ENCODE results near the gene MRPS6.

Gene MRPS6

GRCh38 chr21:34073032-34073748 lies at the start of gene MRPS6, which contains the start of gene SLC5A3:
Gene MRPS6, plus strand, starts transcription at chr21:34073578. Its CDS starts 123 bp downstream, at chr21:34073701.
Gene SLC5A3, plus strand, starts transcription at chr21:34073578. Its CDS starts 21,621 bp downstream, at chr21:34095199.
- Histone ChIP-seq H2AFZ (ENCODE audit: low read depth, low read length) (peak within 1 kb of the TSS; percentile 61), H3K36me3 (replicated peaks; ENCODE audit: low read depth, low read length) (peaks cover 22% of the 10 kb centered on the region), H3K4me2 (ENCODE audit: low read length) (peak within 1 kb of the TSS; percentile 87), H3K4me1 (ENCODE audit: low read length) (peaks cover 30% of the 10 kb centered on the region), H3K9me3 (ENCODE audit: insufficient read depth, low read length) (no peaks in the 10 kb centered on the region), H4K20me1 (ENCODE audit: insufficient read depth, low read length) (peaks cover 13% of the 10 kb centered on the region), H3K9ac (ENCODE audit: low read length) (peak within 1 kb of the TSS; percentile 89), H3K4me3 (ENCODE audit: low read length) (peak within 1 kb of the TSS; percentile 92), H3K27ac (ENCODE audit: low read length) (peak within 1 kb of the TSS; percentile 62), H3K79me2 (ENCODE audit: low read length) (peaks cover 40% of the 10 kb centered on the region), H3K27me3 (ENCODE audit: low read depth, low read length) (no peaks in the 10 kb centered on the region)
- TF ChIP-seq CTCF (IDR thresholded peaks at IDR 0.05; ENCODE audit: low read depth, low read length) (no peak), EZH2phosphoT487 (IDR thresholded peaks at IDR 0.05; ENCODE audit: low read depth) (no peak)

GRCh38 chr21:34023691-34024373 lies 49.5 kb upstream of the MRPS6 start:
- H3K9ac ChIP-seq (ENCODE audit: low read length), result no peak overlapping the region
- H2AFZ ChIP-seq (ENCODE audit: low read depth, low read length), result no peak overlapping the region
- peaks cover 11% of the 10 kb centered on the region for H3K9me3 ChIP-seq (ENCODE audit: insufficient read depth, low read length)
- no peaks in the 10 kb centered on the region for H3K27me3 ChIP-seq (ENCODE audit: low read depth, low read length)
- H3K4me2 ChIP-seq (ENCODE audit: low read length), result no peak overlapping the region
- no peaks in the 10 kb centered on the region for H4K20me1 ChIP-seq (ENCODE audit: insufficient read depth, low read length)
- H3K27ac ChIP-seq (ENCODE audit: low read length), result no peak overlapping the region
- no peaks in the 10 kb centered on the region for H3K79me2 ChIP-seq (ENCODE audit: low read length)
- no peak for TF ChIP-seq CTCF (IDR thresholded peaks at IDR 0.05; ENCODE audit: low read depth, low read length)
- TF ChIP-seq EZH2phosphoT487 (IDR thresholded peaks at IDR 0.05; ENCODE audit: low read depth), result no peak
- H3K4me3 ChIP-seq (ENCODE audit: low read length), result no peak overlapping the region
- peaks cover 50% of the 10 kb centered on the region for H3K4me1 ChIP-seq (ENCODE audit: low read length)
- H3K36me3 ChIP-seq (replicated peaks; ENCODE audit: low read depth, low read length), result peaks cover 8% of the 10 kb centered on the region

GRCh38 chr21:34024374-34024693 lies 49.0 kb upstream of the MRPS6 start:
- Histone ChIP-seq H3K4me3 (ENCODE audit: low read length) (no peak overlapping the region), H2AFZ (ENCODE audit: low read depth, low read length) (no peak overlapping the region), H3K9ac (ENCODE audit: low read length) (no peak overlapping the region), H3K79me2 (ENCODE audit: low read length) (no peaks in the 10 kb centered on the region), H4K20me1 (ENCODE audit: insufficient read depth, low read length) (no peaks in the 10 kb centered on the region), H3K36me3 (replicated peaks; ENCODE audit: low read depth, low read length) (peaks cover 8% of the 10 kb centered on the region), H3K4me2 (ENCODE audit: low read length) (no peak overlapping the region), H3K9me3 (ENCODE audit: insufficient read depth, low read length) (peaks cover 11% of the 10 kb centered on the region), H3K27me3 (ENCODE audit: low read depth, low read length) (no peaks in the 10 kb centered on the region), H3K27ac (ENCODE audit: low read length) (no peak overlapping the region), H3K4me1 (ENCODE audit: low read length) (peaks cover 45% of the 10 kb centered on the region)
- TF ChIP-seq CTCF (IDR thresholded peaks at IDR 0.05; ENCODE audit: low read depth, low read length), result no peak
- no peak for TF ChIP-seq EZH2phosphoT487 (IDR thresholded peaks at IDR 0.05; ENCODE audit: low read depth)

DNA sequence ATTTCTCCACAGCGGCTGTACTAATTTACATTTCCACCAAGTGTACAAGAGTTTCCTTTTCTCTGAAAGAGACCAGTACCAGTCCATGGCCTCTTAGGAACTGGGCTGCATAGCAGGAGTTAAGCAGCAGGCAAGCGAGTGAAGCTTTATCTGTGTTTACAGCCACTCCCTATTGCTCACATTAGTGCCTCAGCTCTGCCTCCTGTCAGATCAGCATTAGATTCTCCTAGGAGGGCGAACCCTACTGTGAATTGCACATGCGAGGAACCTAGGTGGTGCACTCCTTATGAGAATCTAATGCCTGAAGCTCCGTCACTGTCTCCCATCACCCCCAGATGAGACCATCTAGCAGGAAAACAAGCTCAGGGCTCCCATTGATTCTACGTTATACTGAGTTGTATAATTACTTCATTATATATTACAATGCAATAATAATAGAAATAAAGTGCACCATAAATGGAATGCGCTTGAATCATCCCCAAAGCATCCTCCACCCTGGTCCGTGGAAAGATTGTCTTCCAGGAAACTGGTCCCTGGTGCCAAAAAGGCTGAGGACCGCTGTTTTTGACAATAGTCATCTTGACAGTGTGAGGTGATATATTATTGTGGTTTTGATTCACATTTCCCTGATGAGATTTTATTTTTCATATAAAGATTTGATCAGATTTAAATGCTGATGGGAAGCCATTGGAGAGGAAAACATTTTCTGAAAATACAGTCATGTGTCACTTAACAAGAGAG lies 45.5 kb upstream of the MRPS6 start:
- TF ChIP-seq EZH2phosphoT487 (IDR thresholded peaks at IDR 0.05; ENCODE audit: low read depth) (no peak), CTCF (IDR thresholded peaks at IDR 0.05; ENCODE audit: low read depth, low read length) (no peak)

More for the DNA sequence above, 45.5 kb upstream of the MRPS6 start:
- Histone ChIP-seq H4K20me1 (ENCODE audit: insufficient read depth, low read length) (no peaks in the 10 kb centered on the region), H3K9ac (ENCODE audit: low read length) (no peak overlapping the region), H2AFZ (ENCODE audit: low read depth, low read length) (no peak overlapping the region), H3K27me3 (ENCODE audit: low read depth, low read length) (no peaks in the 10 kb centered on the region), H3K9me3 (ENCODE audit: insufficient read depth, low read length) (no peaks in the 10 kb centered on the region), H3K36me3 (replicated peaks; ENCODE audit: low read depth, low read length) (no peaks in the 10 kb centered on the region), H3K4me1 (ENCODE audit: low read length) (peaks cover 35% of the 10 kb centered on the region), H3K79me2 (ENCODE audit: low read length) (no peaks in the 10 kb centered on the region), H3K4me3 (ENCODE audit: low read length) (no peak overlapping the region), H3K4me2 (ENCODE audit: low read length) (no peak overlapping the region), H3K27ac (ENCODE audit: low read length) (no peak overlapping the region)
